GM23248 (cell line): ENCODE data around the gene LEFTY1. TPM values are rescaled to one million over a fixed set of nuclear protein-coding genes. Genes with fewer than 3 reads are reported as not detected.

Experiments
- DNase-seq: peaks from one replicate; pipeline ENCODE4 v3.0.0-alpha.2; 2015
- H2AFZ ChIP-seq: fragments of 200-600 bp; sonication (generic); 2 replicates; pipeline ENCODE4 v1.6.1; 2016; ENCODE audit warnings: antibody characterized with exemption
- H3F3A ChIP-seq: fragments of 200-600 bp; sonication (generic); 2 replicates; pipeline ENCODE4 v1.6.1; 2016; ENCODE audit warnings: mild to moderate bottlenecking, antibody characterized with exemption, mixed run types; ENCODE audit not compliant: insufficient read depth
- H3K27ac ChIP-seq: fragments of 200-600 bp; sonication (generic); 2 replicates; pipeline ENCODE4 v1.5.1; 2016; ENCODE audit warnings: mild to moderate bottlenecking
- H3K27me3 ChIP-seq: fragments of 200-600 bp; sonication (generic); replicated peaks from 2 replicates; pipeline ENCODE4 v1.6.1; 2016; ENCODE audit warnings: mild to moderate bottlenecking; ENCODE audit not compliant: insufficient read depth
- H3K36me3 ChIP-seq: fragments of 200-600 bp; sonication (generic); 2 replicates; pipeline ENCODE4 v1.6.1; 2016; ENCODE audit warnings: low read depth, mild to moderate bottlenecking
- H3K4me1 ChIP-seq: fragments of 200-600 bp; sonication (generic); 2 replicates; pipeline ENCODE4 v1.6.1; 2016; ENCODE audit warnings: mild to moderate bottlenecking; ENCODE audit not compliant: insufficient read depth
- H3K4me2 ChIP-seq: fragments of 200-600 bp; sonication (generic); one replicate; pipeline ENCODE4 v1.6.1; 2016; ENCODE audit warnings: mild to moderate bottlenecking; ENCODE audit not compliant: unreplicated experiment
- H3K4me3 ChIP-seq: fragments of 200-600 bp; sonication (generic); 2 replicates; pipeline ENCODE4 v1.5.1; 2016; ENCODE audit warnings: mild to moderate bottlenecking
- H3K79me2 ChIP-seq: fragments of 200-600 bp; sonication (generic); 2 replicates; pipeline ENCODE4 v1.6.1; 2016; ENCODE audit warnings: mild to moderate bottlenecking; ENCODE audit not compliant: insufficient read depth
- H3K9ac ChIP-seq: fragments of 200-600 bp; sonication (generic); 2 replicates; pipeline ENCODE4 v1.6.1; 2016; ENCODE audit warnings: mild to moderate bottlenecking
- H3K9me2 ChIP-seq: fragments of 200-600 bp; sonication (generic); 2 replicates; pipeline ENCODE4 v1.6.1; 2016; ENCODE audit warnings: mixed run types, mild to moderate bottlenecking, moderate library complexity; ENCODE audit not compliant: insufficient read depth
- H3K9me3 ChIP-seq: fragments of 200-600 bp; sonication (generic); one replicate; pipeline ENCODE4 v1.6.1; 2017; ENCODE audit warnings: low read depth
- H4K20me1 ChIP-seq: fragments of 200-600 bp; sonication (generic); 2 replicates; pipeline ENCODE4 v1.6.0; 2016; ENCODE audit not compliant: insufficient read depth
- EZH2 ChIP-seq: fragments of 200-600 bp; sonication (generic); IDR thresholded peaks from 2 replicates; pipeline ENCODE4 v1.6.1; 2018; ENCODE audit warnings: antibody characterized with exemption, mild to moderate bottlenecking; ENCODE audit not compliant: insufficient read depth, poor library complexity, severe bottlenecking
- EZH2phosphoT487 ChIP-seq: fragments of 200-600 bp; sonication (generic); IDR thresholded peaks from 2 replicates; pipeline ENCODE4 v1.6.1; 2018; ENCODE audit warnings: antibody characterized with exemption, moderate library complexity, mild to moderate bottlenecking, low read depth; ENCODE audit not compliant: insufficient read depth
- WGBS, 2 experiments: methylation state at CpG; one replicate each; pipeline ENCODE4 v1.1.6; 2015 to 2017; ENCODE audit warnings: low lambda C conversion rate in 2 of 2, low coverage in 1 of 2; ENCODE audit errors: missing lambda C conversion rate in 2 of 2; 5-methylcytosine and 5-hydroxymethylcytosine counted together
- in situ Hi-C: fragments of 300-500 bp; cut with MboI; formaldehyde crosslinking; loops from 2 replicates; pipeline ENCODE4 v1.15.0; 2020
- polyA plus RNA-seq: library from polyadenylated mRNA; unstranded; fragments of >200 nt; fragmentation: Nextera tagmentation; extraction: Ambion mirVana; gene quantifications from 2 replicates; pipeline ENCODE4 v1.2.1, GENCODE V29; 2016
- total RNA-seq: library from RNA; depleted of rRNA; stranded (reverse); fragments of >200 nt; shearing (Covaris generic); gene quantifications from 2 replicates; pipeline ENCODE4 v1.2.3, GENCODE V29; 2014

The LEFTY1 gene
- total and polyA plus RNA-seq, 2 experiments from 2014 or later: not detected

DNA sequence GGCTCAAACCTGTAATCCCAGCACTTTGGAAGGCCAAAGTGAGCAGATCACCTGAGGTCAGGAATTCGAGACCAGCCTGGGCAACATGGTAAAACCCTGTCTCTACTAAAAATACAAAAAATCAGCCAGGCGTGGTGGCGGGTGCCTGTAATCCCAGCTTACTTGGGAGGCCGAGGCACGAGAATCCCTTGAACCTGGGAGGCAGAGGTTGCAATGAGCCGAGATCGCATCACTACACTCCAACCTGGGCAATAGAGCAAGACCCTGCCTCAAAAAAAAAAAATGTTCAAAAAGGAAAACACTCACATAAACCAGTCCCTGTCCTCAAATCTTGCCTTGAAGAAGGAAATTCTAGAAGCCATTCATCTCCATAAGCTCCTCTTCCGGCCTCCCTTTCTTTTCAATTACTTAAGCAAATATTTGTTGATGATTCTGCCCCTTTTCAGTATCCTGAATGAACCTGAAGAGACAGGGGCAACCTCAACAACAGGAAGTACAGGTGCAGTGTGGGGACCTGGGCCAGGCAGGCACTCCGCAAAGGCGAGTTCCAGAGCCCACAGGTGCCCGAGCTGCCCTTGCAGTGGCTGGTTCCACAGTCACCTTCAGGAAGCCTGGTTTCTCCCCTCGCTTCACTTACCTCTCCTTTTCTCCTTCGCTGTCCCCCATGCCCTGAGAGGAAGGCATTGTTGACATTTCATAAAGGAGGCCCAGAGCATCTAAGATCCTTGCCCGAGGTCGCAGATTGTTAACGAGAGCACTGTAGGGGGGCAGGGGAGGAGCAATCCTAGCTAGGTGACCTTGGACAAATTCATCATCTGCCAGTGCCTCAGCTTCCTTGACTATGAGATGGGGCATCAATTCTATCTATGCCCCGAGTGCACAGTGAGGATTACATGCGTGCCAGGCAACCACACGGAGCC is 8.9 kb upstream of the LEFTY1 start:
- Histone ChIP-seq H3K9ac (no peak overlapping the region), H3K79me2 (no peaks in the 10 kb centered on the region), H3F3A (no peaks in the 10 kb centered on the region), H3K4me3 (no peak overlapping the region), H3K36me3 (no peaks in the 10 kb centered on the region), H2AFZ (no peak overlapping the region), H3K9me3 (no peaks in the 10 kb centered on the region), H3K4me1 (no peaks in the 10 kb centered on the region), H3K9me2 (no peaks in the 10 kb centered on the region), H3K4me2 (no peak overlapping the region), H3K27me3 (no peaks in the 10 kb centered on the region), H3K27ac (no peak overlapping the region), H4K20me1 (no peaks in the 10 kb centered on the region)
- WGBS, 2 experiments: 81 to 82% methylated on average over 19 of the region's 19 CpGs
- in situ Hi-C loops: no loop called here
- no peak for DNase-seq
- TF ChIP-seq EZH2phosphoT487 (no peak), EZH2 (no peak)

DNA sequence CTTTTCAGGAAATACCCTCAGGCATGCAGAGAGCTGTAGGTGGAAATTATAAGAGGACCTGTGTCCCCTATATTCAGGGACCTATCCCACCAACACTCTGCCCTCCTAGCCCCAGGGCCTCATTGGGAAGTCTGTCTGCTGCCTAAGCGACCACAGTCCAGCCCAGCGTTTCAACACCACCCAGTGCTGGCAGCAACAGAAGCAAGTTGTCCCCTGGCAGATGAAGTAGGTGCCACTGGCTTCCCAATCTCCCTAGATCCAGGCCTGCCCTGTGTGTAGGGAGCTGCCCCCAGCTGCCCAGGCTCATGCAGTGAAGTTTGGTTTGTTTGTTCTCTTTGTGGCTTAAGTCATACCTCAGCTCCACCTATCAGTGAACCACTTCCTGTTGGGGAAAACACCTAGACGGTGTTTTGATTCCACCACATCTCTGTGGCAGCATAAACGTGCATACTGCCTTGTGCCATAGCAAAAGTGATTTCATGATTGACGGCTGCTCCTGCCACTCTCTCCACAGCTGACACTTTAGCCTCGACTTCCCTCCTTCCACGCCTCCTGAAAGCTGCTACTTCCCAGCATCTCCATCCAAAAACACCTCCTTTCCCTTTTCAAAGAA is 8.1 kb upstream of the LEFTY1 start:
- no peak for DNase-seq
- WGBS, 2 experiments: 74 to 84% methylated on average over 7 of the region's 7 CpGs
- no peak overlapping the region for H3K27ac ChIP-seq
- no peak overlapping the region for H3K9ac ChIP-seq
- no peaks in the 10 kb centered on the region for H4K20me1 ChIP-seq
- no peaks in the 10 kb centered on the region for H3K27me3 ChIP-seq
- no peak overlapping the region for H2AFZ ChIP-seq
- no peak overlapping the region for H3K4me2 ChIP-seq
- in situ Hi-C loops: no loop called here
- H3K36me3 ChIP-seq: no peaks in the 10 kb centered on the region
- no peaks in the 10 kb centered on the region for H3K4me1 ChIP-seq
- no peaks in the 10 kb centered on the region for H3K9me2 ChIP-seq
- no peaks in the 10 kb centered on the region for H3F3A ChIP-seq
- no peaks in the 10 kb centered on the region for H3K79me2 ChIP-seq
- H3K4me3 ChIP-seq: no peak overlapping the region
- no peaks in the 10 kb centered on the region for H3K9me3 ChIP-seq
- no peak for TF ChIP-seq EZH2
- no peak for TF ChIP-seq EZH2phosphoT487

DNA sequence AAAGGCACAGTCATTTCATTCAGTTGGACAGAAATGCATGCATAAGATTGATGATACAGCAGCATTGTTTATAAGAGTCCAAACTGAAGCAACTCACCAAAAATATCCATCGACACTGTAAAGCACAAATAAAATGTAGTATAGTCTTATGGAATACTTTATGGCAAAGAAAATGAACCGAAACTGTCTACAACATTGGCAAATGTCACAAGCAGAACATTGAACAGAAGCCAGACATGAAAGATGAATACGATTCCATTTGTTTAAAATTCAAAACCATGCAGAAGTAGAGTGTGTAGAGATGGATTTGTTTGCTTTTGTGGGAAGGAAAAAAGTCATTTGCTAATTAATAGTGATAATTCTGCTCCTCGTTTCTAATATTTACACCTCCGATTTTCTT is 7.5 kb upstream of the LEFTY1 start:
- no peaks in the 10 kb centered on the region for H3K4me1 ChIP-seq
- H3K4me2 ChIP-seq: no peak overlapping the region
- no peak for DNase-seq
- no peak overlapping the region for H3K27ac ChIP-seq
- no peak for TF ChIP-seq EZH2phosphoT487
- TF ChIP-seq EZH2: no peak
- H3K4me3 ChIP-seq: no peak overlapping the region
- no peaks in the 10 kb centered on the region for H3F3A ChIP-seq
- no peaks in the 10 kb centered on the region for H3K27me3 ChIP-seq
- no peaks in the 10 kb centered on the region for H4K20me1 ChIP-seq
- no peaks in the 10 kb centered on the region for H3K79me2 ChIP-seq
- no peak overlapping the region for H3K9ac ChIP-seq
- H3K36me3 ChIP-seq: no peaks in the 10 kb centered on the region
- H2AFZ ChIP-seq: no peak overlapping the region
- no peaks in the 10 kb centered on the region for H3K9me2 ChIP-seq
- in situ Hi-C loops: no loop called here
- H3K9me3 ChIP-seq: no peaks in the 10 kb centered on the region
- WGBS, 2 experiments: 63 to 66% methylated on average over 5 of the region's 5 CpGs

DNA sequence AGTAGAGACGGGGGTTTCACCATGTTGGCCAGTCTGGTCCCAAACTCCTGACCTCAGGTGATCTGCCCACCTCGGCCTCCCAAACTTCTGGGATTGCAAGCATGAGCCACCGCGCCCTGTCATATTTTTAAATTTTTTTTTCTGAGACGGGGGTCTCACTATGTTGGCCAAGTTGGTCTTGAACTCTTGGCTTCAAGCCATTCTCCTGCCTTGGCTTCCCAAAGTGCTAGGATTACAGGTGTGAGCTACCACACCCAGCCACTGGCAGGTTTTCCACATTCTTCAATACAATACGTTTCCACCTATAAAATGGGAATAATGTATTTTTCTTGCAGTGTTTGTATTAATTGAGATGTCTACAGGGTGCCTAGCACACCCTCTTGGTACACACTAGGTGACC is 3.4 kb upstream of the LEFTY1 start:
- 93 to 96% methylated on average over 6 of the region's 6 CpGs for WGBS, 2 experiments

More for the DNA sequence above, 3.4 kb upstream of the LEFTY1 start:
- Histone ChIP-seq H3K4me2 (no peak overlapping the region), H3K9me2 (no peaks in the 10 kb centered on the region), H3K79me2 (no peaks in the 10 kb centered on the region), H4K20me1 (no peaks in the 10 kb centered on the region), H2AFZ (no peak overlapping the region), H3K4me3 (no peak overlapping the region), H3F3A (no peaks in the 10 kb centered on the region), H3K27me3 (no peaks in the 10 kb centered on the region), H3K27ac (no peak overlapping the region), H3K36me3 (no peaks in the 10 kb centered on the region), H3K9me3 (no peaks in the 10 kb centered on the region), H3K9ac (no peak overlapping the region), H3K4me1 (no peaks in the 10 kb centered on the region)
- in situ Hi-C loops: no loop called here
- DNase-seq: no peak
- TF ChIP-seq EZH2 (no peak), EZH2phosphoT487 (no peak)
